H9 (cell line): ENCODE results near the gene TMEM63A. TPM values are rescaled to one million over a fixed set of nuclear protein-coding genes. Genes with fewer than 3 reads are reported as not detected.

Source experiments
- DNase-seq: peaks from one replicate; pipeline ENCODE4 v3.0.0-alpha.2; 2017
- H2AFZ ChIP-seq: one replicate; pipeline ENCODE4 v1.6.1; 2013; ENCODE audit warnings: mild to moderate bottlenecking, low read length, control low read depth, moderate library complexity
- H2AK5ac ChIP-seq: 2 replicates; pipeline ENCODE4 v1.6.1; 2013; ENCODE audit warnings: low read length, control low read depth, mixed read lengths; ENCODE audit not compliant: insufficient read length
- H2BK120ac ChIP-seq: one replicate; pipeline ENCODE4 v1.6.1; 2013; ENCODE audit warnings: low read depth, mild to moderate bottlenecking, low read length, control low read depth, inconsistent platforms; ENCODE audit not compliant: poor library complexity, severe bottlenecking
- H2BK12ac ChIP-seq: 2 replicates; pipeline ENCODE4 v1.6.1; 2013; ENCODE audit warnings: low read length, control low read depth, mixed read lengths, low read depth; ENCODE audit not compliant: insufficient read length
- H2BK15ac ChIP-seq: 2 replicates; pipeline ENCODE4 v1.6.1; 2013; ENCODE audit warnings: low read depth, low read length, control low read depth
- H2BK20ac ChIP-seq: one replicate; pipeline ENCODE4 v1.6.1; 2013; ENCODE audit warnings: low read depth, mild to moderate bottlenecking, low read length, control low read depth, inconsistent platforms; ENCODE audit not compliant: poor library complexity, severe bottlenecking
- H2BK5ac ChIP-seq: 2 replicates; pipeline ENCODE4 v1.6.1; 2013; ENCODE audit warnings: low read length, control low read depth, mixed read lengths; ENCODE audit not compliant: insufficient read length
- H3K14ac ChIP-seq: 2 replicates; pipeline ENCODE4 v1.6.1; 2013; ENCODE audit warnings: low read length, control low read depth; ENCODE audit not compliant: insufficient read depth
- H3K18ac ChIP-seq: 2 replicates; pipeline ENCODE4 v1.6.1; 2013; ENCODE audit warnings: low read depth, mild to moderate bottlenecking, mixed read lengths, low read length, control low read depth; ENCODE audit not compliant: insufficient read length
- H3K23ac ChIP-seq: 2 replicates; pipeline ENCODE4 v1.6.1; 2013; ENCODE audit warnings: low read length, control low read depth, mixed read lengths, low read depth; ENCODE audit not compliant: insufficient read length
- H3K23me2 ChIP-seq: 2 replicates; pipeline ENCODE4 v1.6.1; 2013; ENCODE audit warnings: low read depth, mild to moderate bottlenecking, mixed read lengths, low read length, control low read depth; ENCODE audit not compliant: insufficient read length, poor library complexity, severe bottlenecking
- H3K27ac ChIP-seq: 2 replicates; pipeline ENCODE4 v1.5.1; 2013; ENCODE audit warnings: low read length, control low read depth, mixed read lengths, low read depth; ENCODE audit not compliant: insufficient read length
- H3K27me3 ChIP-seq: 2 replicates; pipeline ENCODE4 v1.6.1; 2013; ENCODE audit warnings: low read length, control low read depth, inconsistent platforms; ENCODE audit not compliant: insufficient read depth
- H3K4ac ChIP-seq: 2 replicates; pipeline ENCODE4 v1.6.1; 2013; ENCODE audit warnings: low read depth, mild to moderate bottlenecking, control low read depth, inconsistent platforms, low read length, moderate library complexity
- H3K4me1 ChIP-seq: 2 replicates; pipeline ENCODE4 v1.6.1; 2013; ENCODE audit warnings: low read length, control low read depth, inconsistent platforms; ENCODE audit not compliant: insufficient read depth
- H3K4me2 ChIP-seq: 2 replicates; pipeline ENCODE4 v1.6.1; 2013; ENCODE audit warnings: low read length, control low read depth, mixed read lengths; ENCODE audit not compliant: insufficient read length, insufficient read depth
- H3K56ac ChIP-seq: 2 replicates; pipeline ENCODE4 v1.6.1; 2013; ENCODE audit warnings: low read depth, mild to moderate bottlenecking, mixed read lengths, low read length, control low read depth; ENCODE audit not compliant: insufficient read length
- H3K79me1 ChIP-seq: 2 replicates; pipeline ENCODE4 v1.6.1; 2013; ENCODE audit warnings: low read depth, mild to moderate bottlenecking, moderate library complexity, low read length, control low read depth, inconsistent platforms; ENCODE audit not compliant: insufficient read depth, poor library complexity, severe bottlenecking
- H3K79me2 ChIP-seq: 2 replicates; pipeline ENCODE4 v1.6.1; 2013; ENCODE audit warnings: low read length, control low read depth, inconsistent platforms; ENCODE audit not compliant: insufficient read depth
- H3K9ac ChIP-seq: 2 replicates; pipeline ENCODE4 v1.6.1; 2013; ENCODE audit warnings: low read length, control low read depth, mixed read lengths; ENCODE audit not compliant: insufficient read length; ENCODE audit errors: extremely low read depth
- H3K9me3 ChIP-seq: one replicate; pipeline ENCODE4 v1.6.1; 2013; ENCODE audit warnings: low read depth, low read length, inconsistent platforms; ENCODE audit not compliant: control insufficient read depth
- H3T11ph ChIP-seq: one replicate; pipeline ENCODE4 v1.6.1; 2013; ENCODE audit warnings: mild to moderate bottlenecking, low read length, control low read depth, inconsistent platforms
- H4K20me1 ChIP-seq: one replicate; pipeline ENCODE4 v1.6.1; 2013; ENCODE audit not compliant: control insufficient read depth, insufficient read length, insufficient read depth
- H4K5ac ChIP-seq: 2 replicates; pipeline ENCODE4 v1.6.1; 2013; ENCODE audit warnings: low read depth, mild to moderate bottlenecking, mixed read lengths, low read length, control low read depth; ENCODE audit not compliant: insufficient read length
- H4K8ac ChIP-seq: replicated peaks from 2 replicates; pipeline ENCODE4 v1.6.1; 2013; ENCODE audit warnings: low read length, control low read depth, mixed read lengths, low read depth; ENCODE audit not compliant: insufficient read length
- H4K91ac ChIP-seq: 2 replicates; pipeline ENCODE4 v1.6.1; 2013; ENCODE audit warnings: low read depth, mild to moderate bottlenecking, moderate library complexity, mixed read lengths, low read length, control low read depth; ENCODE audit not compliant: insufficient read length
- H3K27ac Mint-ChIP-seq, 3 experiments: 2 replicates in 2 of 3; 3 replicates in 1 of 3; pipeline ENCODE4 v1.8.0; 2020 to 2021; ENCODE audit warnings: mixed read lengths in 3 of 3, mild to moderate bottlenecking in 1 of 3, moderate library complexity in 1 of 3
- H3K27me3 Mint-ChIP-seq: 2 replicates; pipeline ENCODE4 v1.8.0; 2021; ENCODE audit warnings: low read depth, mild to moderate bottlenecking, moderate library complexity, mixed read lengths
- H3K36me3 Mint-ChIP-seq, 3 experiments: 2 replicates in 2 of 3; 3 replicates in 1 of 3; pipeline ENCODE4 v1.8.0; 2020 to 2021; ENCODE audit warnings: low read depth in 3 of 3, mixed read lengths in 3 of 3; ENCODE audit not compliant: insufficient read depth in 1 of 3
- H3K4me1 Mint-ChIP-seq, 2 experiments: 2 replicates each; pipeline ENCODE4 v1.8.0; 2020; ENCODE audit warnings: mixed read lengths in 2 of 2
- H3K4me3 Mint-ChIP-seq, 2 experiments: 2 replicates in 1 of 2; 3 replicates in 1 of 2; pipeline ENCODE4 v1.8.0; 2020 to 2021; ENCODE audit warnings: mild to moderate bottlenecking in 2 of 2, mixed read lengths in 2 of 2, moderate library complexity in 1 of 2
- H3K9me3 Mint-ChIP-seq, 2 experiments: 2 replicates in 1 of 2; 3 replicates in 1 of 2; pipeline ENCODE4 v1.8.0; 2020; ENCODE audit warnings: mild to moderate bottlenecking in 2 of 2, mixed read lengths in 2 of 2, moderate library complexity in 1 of 2
- CTCF ChIP-seq: fragments of 200-600 bp; sonication (generic); conservative IDR thresholded peaks from 3 replicates; pipeline ENCODE4 v1.8.0; 2021; ENCODE audit warnings: antibody characterized with exemption, mild to moderate bottlenecking
- WGBS: extraction: QIAGEN DNeasy Blood & Tissue Kit; methylation state at CpG from one replicate; pipeline ENCODE4 v1.1.7; 2013; ENCODE audit warnings: missing lambda C conversion rate, low lambda C conversion rate, mixed read lengths; ENCODE audit not compliant: insufficient read length; ENCODE audit errors: extremely low coverage; 5-methylcytosine and 5-hydroxymethylcytosine counted together
- total RNA-seq: library from RNA; stranded (reverse); gene quantifications from 2 replicates; pipeline ENCODE4 v1.2.1, GENCODE V29; 2021

Gene TMEM63A
- total RNA-seq, 1 experiment from 2014 or later: 75.7 TPM

- H3K36me3 Mint-ChIP-seq: peaks cover 13 to 18% (median 15%) of the 10 kb centered on the region in 3 experiments; a peak in 6 of 7 replicates
- Histone ChIP-seq H3K4me2 (no peak overlapping the region), H3K27me3 (no peaks in the 10 kb centered on the region), H2BK5ac (no peak overlapping the region), H4K91ac (no peak overlapping the region), H2BK120ac (no peak overlapping the region), H4K20me1 (peaks cover 3% of the 10 kb centered on the region), H3K9me3 (no peaks in the 10 kb centered on the region), H3K18ac (no peak overlapping the region), H4K8ac (no peak overlapping the region), H3T11ph (no peak overlapping the region), H3K79me2 (peaks cover 5% of the 10 kb centered on the region; the same call in 1 of the 2 replicates), H3K27ac (no peak overlapping the region), H3K23ac (no peak overlapping the region), H3K9ac (no peak overlapping the region), H2AK5ac (no peak overlapping the region), H3K56ac (no peak overlapping the region), H2BK20ac (no peak overlapping the region), H3K14ac (no peak overlapping the region), H2AFZ (no peak overlapping the region), H2BK15ac (no peak overlapping the region), H3K4ac (no peak overlapping the region), H2BK12ac (no peak overlapping the region), H3K79me1 (no peaks in the 10 kb centered on the region), H3K23me2 (peaks cover 4% of the 10 kb centered on the region), H3K4me1 (no peaks in the 10 kb centered on the region), H4K5ac (no peak overlapping the region)
- peaks cover 10 to 19% of the 10 kb centered on the region in 2 experiments for H3K4me1 Mint-ChIP-seq
- WGBS: no CpG with 5 or more reads among the region's 3 CpGs
- H3K27me3 Mint-ChIP-seq: no peaks in the 10 kb centered on the region
- H3K9me3 Mint-ChIP-seq: no peaks in the 10 kb centered on the region
- peak overlapping the region in 1 of 3 experiments; percentile 68; a peak in 1 of 7 replicates for H3K27ac Mint-ChIP-seq
- TF ChIP-seq CTCF: no peak
- peak overlapping the region in 1 of 2 experiments; percentile 12; a peak in 1 of 5 replicates for H3K4me3 Mint-ChIP-seq
- no peak for DNase-seq
Measured at GRCh38 chr1:225926551-225927113, 44.5 kb upstream of the TMEM63A start.
